NCI-H510A treated with DMSO at 0.1 percent for 48 hours (cell line): ENCODE data around the gene MRGPRD.

Experiments
- DNase-seq: peaks from one replicate; lab custom pipeline; 2025; lab: John Stamatoyannopoulos, UW

MRGPRD gene

GRCh38 chr11:68968306-68969250, 12.2 kb downstream of the MRGPRD start:
- no peak for DNase-seq

GRCh38 chr11:68966894-68967780, 13.6 kb downstream of the MRGPRD start:
- DNase-seq: no peak

- DNase-seq: no peak
Observed at GRCh38 chr11:68965901-68966853, 14.6 kb downstream of the MRGPRD start.

GRCh38 chr11:68963779-68964178, 17.0 kb downstream of the MRGPRD start:
- no peak for DNase-seq

GRCh38 chr11:68962527-68963250, 18.1 kb downstream of the MRGPRD start:
- DNase-seq: no peak

GRCh38 chr11:68961245-68961644, 19.5 kb downstream of the MRGPRD start:
- no peak for DNase-seq

- no peak for DNase-seq
Observed at GRCh38 chr11:68960294-68961071, 20.3 kb downstream of the MRGPRD start.

- no peak for DNase-seq
Observed at GRCh38 chr11:68959465-68960293, 21.1 kb downstream of the MRGPRD start.

- DNase-seq: no peak
Observed at GRCh38 chr11:68958211-68958610, 22.6 kb downstream of the MRGPRD start.

- no peak for DNase-seq
Observed at GRCh38 chr11:68956547-68957254, 24.1 kb downstream of the MRGPRD start.

GRCh38 chr11:68956142-68956541, 24.6 kb downstream of the MRGPRD start:
- no peak for DNase-seq

GRCh38 chr11:68955607-68955958, 25.2 kb downstream of the MRGPRD start:
- no peak for DNase-seq

GRCh38 chr11:68954836-68955606, 25.8 kb downstream of the MRGPRD start:
- no peak for DNase-seq

- no peak for DNase-seq
Observed at GRCh38 chr11:68950762-68951161, 30.0 kb downstream of the MRGPRD start.

- no peak for DNase-seq
Observed at GRCh38 chr11:68950270-68950669, 30.5 kb downstream of the MRGPRD start.

GRCh38 chr11:68948935-68949334, 31.9 kb downstream of the MRGPRD start:
- DNase-seq: no peak

- no peak for DNase-seq
Observed at GRCh38 chr11:68948496-68948895, 32.3 kb downstream of the MRGPRD start.

- DNase-seq: no peak
Observed at GRCh38 chr11:68947151-68947550, 33.6 kb downstream of the MRGPRD start.
